Globus pallidus (tissue), 1 donor: Measurements from ENCODE around the gene PDE4B.

ENCODE experiments used
- DNase-seq: peaks from one replicate; pipeline ENCODE4 v3.0.0-alpha.2; 2015; ENCODE audit warnings: low spot score

The PDE4B gene

GRCh38 chr1:65882076-65882475 lies 89.4 kb downstream of the PDE4B start:
- DNase-seq = no peak

GRCh38 chr1:65889441-65889840 lies 96.7 kb downstream of the PDE4B start:
- DNase-seq = no peak

- DNase-seq = no peak
Observed at GRCh38 chr1:65890201-65890843, 97.6 kb downstream of the PDE4B start.

GRCh38 chr1:65894738-65895605 lies 102.3 kb downstream of the PDE4B start:
- no peak for DNase-seq

- DNase-seq = no peak
Observed at GRCh38 chr1:65896721-65897120, 104.0 kb downstream of the PDE4B start.

GRCh38 chr1:65897485-65897884 lies 104.8 kb downstream of the PDE4B start:
- DNase-seq = no peak

- DNase-seq = no peak
Observed at GRCh38 chr1:65904681-65905083, 112.0 kb downstream of the PDE4B start.

GRCh38 chr1:65910432-65910831 lies 117.7 kb downstream of the PDE4B start:
- no peak for DNase-seq

- DNase-seq = no peak
Observed at GRCh38 chr1:65911679-65912078, 119.0 kb downstream of the PDE4B start.

- no peak for DNase-seq
Observed at GRCh38 chr1:65918564-65918963, 125.9 kb downstream of the PDE4B start.

GRCh38 chr1:65921446-65921845 lies 128.8 kb downstream of the PDE4B start:
- DNase-seq = no peak

- DNase-seq = no peak
Observed at GRCh38 chr1:65924471-65924870, 131.8 kb downstream of the PDE4B start.

- DNase-seq = no peak
Observed at GRCh38 chr1:65938506-65938905, 145.8 kb downstream of the PDE4B start.

- DNase-seq = no peak
Observed at GRCh38 chr1:65939191-65939590, 146.5 kb downstream of the PDE4B start.

GRCh38 chr1:65939636-65940035 lies 146.9 kb downstream of the PDE4B start:
- DNase-seq = no peak

GRCh38 chr1:65940126-65940525 lies 147.4 kb downstream of the PDE4B start:
- no peak for DNase-seq

- no peak for DNase-seq
Observed at GRCh38 chr1:65942476-65942875, 149.8 kb downstream of the PDE4B start.

- no peak for DNase-seq
Observed at GRCh38 chr1:65946376-65946775, 153.7 kb downstream of the PDE4B start.

GRCh38 chr1:65946960-65947359 lies 154.3 kb downstream of the PDE4B start:
- DNase-seq = no peak

GRCh38 chr1:65948609-65949229 lies 156.0 kb downstream of the PDE4B start:
- DNase-seq = peak; percentile 68

GRCh38 chr1:65949230-65949626 lies 156.5 kb downstream of the PDE4B start:
- DNase-seq = no peak

GRCh38 chr1:65949933-65950332 lies 157.2 kb downstream of the PDE4B start:
- no peak for DNase-seq

GRCh38 chr1:65952696-65953095 lies 160.0 kb downstream of the PDE4B start:
- DNase-seq = no peak
